Heart left ventricle (tissue), 16 donors: Measurements from ENCODE around the gene ZNF362. TPM values are rescaled to one million over a fixed set of nuclear protein-coding genes. Genes with fewer than 3 reads are reported as not detected.

Source experiments
- ATAC-seq, 4 donors: fragments of 200-7000 bp; cut with Tn5 transposase; one replicate each; pipeline ENCODE4 v1.9.1; 2020 to 2022; ENCODE audit warnings: moderate library complexity in 4 of 4, mild to moderate bottlenecking in 3 of 4, moderate number of reproducible peaks in 1 of 4
- DNase-seq, 5 donors: peaks; one replicate each; pipeline ENCODE4 v3.0.0-alpha.2; 2020
- H3K27ac ChIP-seq, 12 donors: fragments of 200-600 bp; sonication (generic) in 4 of 12; one replicate each; pipeline versions ENCODE4 v1.5.0 to v1.8.0; 2016 to 2022; ENCODE audit warnings: mild to moderate bottlenecking in 2 of 12
- H3K27me3 ChIP-seq, 9 donors: fragments of 200-600 bp; sonication (generic) in 2 of 9; one replicate each; pipeline versions ENCODE4 v1.5.1 to v1.8.0; 2016 to 2022; ENCODE audit warnings: mild to moderate bottlenecking in 3 of 9
- H3K36me3 ChIP-seq, 9 donors: fragments of 200-600 bp; sonication (generic) in 2 of 9; one replicate each; pipeline versions ENCODE4 v1.5.0 to v1.8.0; 2018 to 2022; ENCODE audit warnings: mild to moderate bottlenecking in 2 of 9
- H3K4me1 ChIP-seq, 12 donors: fragments of 200-600 bp; sonication (generic) in 4 of 12; one replicate each; pipeline versions ENCODE4 v1.5.0 to v1.8.0; 2016 to 2022; ENCODE audit warnings: mild to moderate bottlenecking in 3 of 12
- H3K4me3 ChIP-seq, 12 donors: fragments of 200-600 bp; sonication (generic) in 4 of 12; one replicate each; pipeline versions ENCODE4 v1.5.0 to v1.8.0; 2017 to 2022; ENCODE audit warnings: mild to moderate bottlenecking in 9 of 12, moderate library complexity in 4 of 12
- H3K9me3 ChIP-seq, 12 donors: fragments of 200-600 bp; sonication (generic) in 4 of 12; one replicate each; pipeline versions ENCODE4 v1.5.0 to v1.8.0; 2016 to 2022; ENCODE audit warnings: mild to moderate bottlenecking in 1 of 12
- CTCF ChIP-seq, 12 donors: fragments of 200-600 bp; sonication (generic) in 4 of 12; IDR thresholded peaks; one replicate each; pipeline versions ENCODE4 v1.5.0 to v1.8.0; 2018 to 2022; ENCODE audit warnings: antibody characterized with exemption in 12 of 12, mild to moderate bottlenecking in 5 of 12
- POLR2A ChIP-seq, 2 donors: fragments of 450-650 bp; IDR thresholded peaks; one replicate each; pipeline ENCODE4 v1.6.1; 2017; ENCODE audit warnings: antibody characterized with exemption in 2 of 2, mild to moderate bottlenecking in 2 of 2, moderate library complexity in 2 of 2
- WGBS, 4 donors: extraction: QIAGEN DNeasy Blood & Tissue Kit in 2 of 4; methylation state at CpG; one replicate each; pipeline versions ENCODE4 v1.1.5 to v1.1.7; 2013 to 2018; 5-methylcytosine and 5-hydroxymethylcytosine counted together
- intact Hi-C, 10 donors: fragments of 100-400 bp; cut with DNase I; formaldehyde crosslinking; loops; one replicate each; pipeline versions ENCODE4 v1.11.1 to v1.14.2; 2022
- polyA plus RNA-seq, 2 donors: library from polyadenylated mRNA; stranded (reverse); fragments of 200-250 nt; gene quantifications; one replicate each; pipeline ENCODE4 v1.2.3, GENCODE V29; 2013
- total RNA-seq, 9 donors: library from RNA; depleted of rRNA in 2 of 9; stranded (reverse); fragments of >200 nt in 2 of 9; fragmentation: NEBNext Ultra II Directional in 3 of 9; extraction: Animal tissue kit (Norgen Biotek cat#: 25700) in 3 of 9; gene quantifications; one replicate each; pipeline versions ENCODE4 v1.1.0 to v1.2.4, GENCODE V29; 2016 to 2023
- donor health status: ischemic (EF 13 %, LVEDD 7.1; RV severe dilation, severe dysfunction).
- donor health status: healthy with polysubstance abuse.
- donor health status: DM: no; HTN: yes; CAD: no.
- donor health status: DM: no; HTN: no; CAD: no.
- donor health status: ischemic (EF 25% LVEDD 6.9; RV normal size, moderate dysfunction).
- donor health status: ischemic (EF 25% LVEDD 5.7; RV mildly dilated, moderate dysfunction).
- donor health status: healthy.
- donor health status: DM: yes; HTN: yes; CAD: no.
- donor health status: ischemic (EF 35%, LVEDD 5.7; RV mildly dilated, moderate dysfunction).
- donor health status: nonischemic (EF 11% LVEDD 7.7; RV severe dilation, severe dysfunction).
- donor health status: DM: yes; HTN: yes; CAD: no.
- donor health status: PGD.
- donor health status: ischemic (EF 29% LVEDD 5.4; RV normal size, mild dysfunction).
- donor health status: nonischemic (EF 23%, LVEDD 6.1; RV moderate dilation, normal function).

Gene ZNF362
- total and polyA plus RNA-seq, 11 donors, result 11.1 to 39.7 (median 32.5) TPM

- H3K27ac ChIP-seq, result peak overlapping the region in 11 of 12 donors; percentile 39 to 98 (median 78)
- H3K36me3 ChIP-seq, result peaks cover 0 to 73% (median 57%) of the 10 kb centered on the region in 9 donors
- peak in 2 of 4 donors; percentile 18 to 34 for ATAC-seq
- intact Hi-C loops, result loop anchor here in 2 of 10 donors (5.0 kb wide), 1 partner anchor 34 kb away; no protein-coding TSS in a partner anchor
- H3K9me3 ChIP-seq, result no peaks in the 10 kb centered on the region
- no peaks in the 10 kb centered on the region for H3K27me3 ChIP-seq
- no peak overlapping the region for H3K4me3 ChIP-seq
- TF ChIP-seq POLR2A (IDR thresholded peaks at IDR 0.05) (no peak), CTCF (IDR thresholded peaks at IDR 0.05) (no peak)
- WGBS, 4 donors, result 33 to 63% (median 46%) methylated on average over 1 to 5 of the region's 5 CpGs
- no peak for DNase-seq
- peaks cover 27 to 96% (median 81%) of the 10 kb centered on the region in 12 donors for H3K4me1 ChIP-seq
These were observed 76.6 kb downstream of the ZNF362 start for GRCh38 chr1:33332881-33333280.

GRCh38 chr1:33334081-33334552 lies 77.8 kb downstream of the ZNF362 start:
- peaks cover 0 to 60% (median 44%) of the 10 kb centered on the region in 9 donors for H3K36me3 ChIP-seq
- peak overlapping the region in 4 of 12 donors; percentile 0 to 25 (median 4) for H3K4me3 ChIP-seq
- peaks cover 33 to 96% (median 81%) of the 10 kb centered on the region in 12 donors for H3K4me1 ChIP-seq
- peak; percentile 35 to 74 (median 64) for ATAC-seq
- WGBS, 4 donors, result 13 to 32% (median 21%) methylated on average over 17 of the region's 17 CpGs
- DNase-seq, result peak in 4 of 5 donors; percentile 44 to 80 (median 61)
- H3K27ac ChIP-seq, result peak overlapping the region; percentile 29 to 98 (median 76)
- intact Hi-C loops, result loop anchor here in 3 of 10 donors (2.0 to 5.0 kb wide), 2 partner anchors 33 to 35 kb away; no protein-coding TSS in a partner anchor
- H3K27me3 ChIP-seq, result no peaks in the 10 kb centered on the region
- TF ChIP-seq POLR2A (IDR thresholded peaks at IDR 0.05) (no peak), CTCF (IDR thresholded peaks at IDR 0.05) (no peak)
- H3K9me3 ChIP-seq, result no peaks in the 10 kb centered on the region

- Histone ChIP-seq H3K4me1 (peaks cover 40 to 98% (median 89%) of the 10 kb centered on the region in 12 donors), H3K4me3 (peak overlapping the region in 1 of 12 donors; percentile 0), H3K27ac (peak overlapping the region; percentile 29 to 98 (median 76)), H3K9me3 (no peaks in the 10 kb centered on the region), H3K36me3 (peaks cover 0 to 52% (median 35%) of the 10 kb centered on the region in 9 donors), H3K27me3 (no peaks in the 10 kb centered on the region)
- DNase-seq (no peak), ATAC-seq (no peak)
- intact Hi-C loops, result loop anchor here in 1 of 10 donors (2.0 kb wide), 1 partner anchor 34 kb away; no protein-coding TSS in a partner anchor
- WGBS, 4 donors, result 31 to 37% (median 34%) methylated on average over 4 of the region's 4 CpGs
- TF ChIP-seq POLR2A (IDR thresholded peaks at IDR 0.05) (no peak), CTCF (IDR thresholded peaks at IDR 0.05) (no peak)
These were observed 78.7 kb downstream of the ZNF362 start for GRCh38 chr1:33335020-33335419.

- peak overlapping the region in 9 of 12 donors; percentile 15 to 100 (median 94) for H3K27ac ChIP-seq
- H3K36me3 ChIP-seq, result peaks cover 0 to 44% (median 23%) of the 10 kb centered on the region in 9 donors
- H3K4me3 ChIP-seq, result no peak overlapping the region
- no peaks in the 10 kb centered on the region for H3K27me3 ChIP-seq
- H3K4me1 ChIP-seq, result peaks cover 46 to 100% (median 98%) of the 10 kb centered on the region in 12 donors
- no peaks in the 10 kb centered on the region for H3K9me3 ChIP-seq
- ATAC-seq, result no peak
- TF ChIP-seq POLR2A (IDR thresholded peaks at IDR 0.05) (no peak), CTCF (IDR thresholded peaks at IDR 0.05) (no peak)
- no peak for DNase-seq
- WGBS, 4 donors, result 46 to 53% (median 50%) methylated on average over 9 of the region's 9 CpGs
- intact Hi-C loops, result no loop called here
These were observed 80.3 kb downstream of the ZNF362 start for GRCh38 chr1:33336580-33336979.
